ENCODE results near the gene CFAP46.

The CFAP46 gene

DNA sequence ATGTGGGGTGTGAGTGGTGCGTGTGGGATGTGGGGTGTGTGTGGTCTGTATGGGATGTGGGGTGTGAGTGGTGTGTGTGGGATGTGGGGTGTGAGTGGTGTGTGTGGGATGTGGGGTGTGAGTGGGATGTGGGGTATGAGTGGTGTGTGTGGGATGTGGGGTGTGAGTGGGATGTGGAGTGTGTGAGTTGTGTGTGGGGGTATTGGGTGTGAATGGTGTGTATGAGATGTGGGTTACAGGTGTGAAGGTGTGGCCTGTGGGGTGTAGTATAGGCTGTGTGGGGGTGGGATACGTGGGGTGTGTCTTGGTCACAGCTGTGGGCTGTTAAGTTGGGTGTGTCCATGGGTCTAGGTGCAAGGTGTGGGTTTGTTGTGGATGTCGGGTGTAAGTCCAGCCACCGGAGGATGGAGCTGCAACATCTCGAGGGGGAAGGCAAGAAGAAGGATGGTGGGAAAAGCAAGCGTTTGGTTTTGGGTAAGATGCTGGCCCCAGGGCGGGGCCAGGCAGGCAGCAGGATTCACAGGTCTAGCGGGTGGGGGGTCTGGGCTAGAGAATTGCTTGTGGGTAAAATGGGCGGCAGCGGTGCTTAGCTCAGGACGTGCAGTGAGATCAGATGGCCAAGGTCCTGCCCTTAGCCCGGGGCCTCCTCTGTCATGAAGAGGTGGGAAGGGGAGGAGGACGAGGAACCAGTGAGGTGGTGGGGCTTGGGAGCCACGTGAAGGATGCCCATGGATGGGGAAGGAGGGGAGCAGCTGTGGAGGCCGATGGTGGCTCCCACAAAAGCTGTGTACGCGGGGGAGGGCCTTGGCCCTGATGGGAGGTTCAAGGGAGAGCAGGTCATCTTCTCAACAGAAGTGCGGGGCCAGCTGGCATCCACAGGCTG is 60.1 kb downstream of the CFAP46 start:
- in situ Hi-C loops (cut with MboI; ENCODE audit: low sequenced_read_pairs), result no loop called here

DNA sequence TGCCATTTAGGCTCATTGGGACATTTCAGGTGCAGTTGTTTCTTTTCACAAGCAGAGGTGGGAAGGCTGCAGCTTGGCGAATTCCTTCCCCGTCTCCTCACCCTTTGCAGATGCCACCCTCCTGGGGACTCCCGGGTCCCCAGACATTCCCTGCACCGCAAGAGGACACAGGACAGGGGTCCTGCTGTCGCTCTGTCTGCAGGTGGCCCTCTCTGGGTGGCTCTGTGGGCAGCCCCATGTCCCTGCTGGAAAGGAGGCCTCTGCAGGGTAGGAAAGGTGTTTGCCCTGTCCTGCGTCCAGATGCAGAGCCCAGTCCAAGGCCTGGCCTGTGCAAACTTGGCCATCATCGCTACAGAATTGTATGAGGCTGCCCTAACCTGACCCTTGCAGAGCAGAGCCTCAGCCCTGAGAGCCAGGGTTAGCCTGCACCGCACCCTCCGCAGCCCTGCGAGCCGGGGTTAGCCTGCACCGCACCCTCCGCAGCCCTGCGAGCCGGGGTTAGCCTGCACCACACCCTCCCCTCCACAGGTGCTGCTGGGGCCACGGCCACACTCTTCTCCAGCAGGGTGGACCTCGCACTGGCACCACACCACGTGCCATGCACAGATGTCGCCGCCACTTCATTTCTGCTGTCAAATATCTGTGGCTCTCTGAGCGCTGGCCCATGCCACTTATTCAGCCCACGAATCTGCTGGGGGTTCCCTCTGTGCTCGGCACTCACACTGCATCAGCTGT is 61.0 kb downstream of the CFAP46 start:
- in situ Hi-C loops (cut with MboI; ENCODE audit: low sequenced_read_pairs), result no loop called here

DNA sequence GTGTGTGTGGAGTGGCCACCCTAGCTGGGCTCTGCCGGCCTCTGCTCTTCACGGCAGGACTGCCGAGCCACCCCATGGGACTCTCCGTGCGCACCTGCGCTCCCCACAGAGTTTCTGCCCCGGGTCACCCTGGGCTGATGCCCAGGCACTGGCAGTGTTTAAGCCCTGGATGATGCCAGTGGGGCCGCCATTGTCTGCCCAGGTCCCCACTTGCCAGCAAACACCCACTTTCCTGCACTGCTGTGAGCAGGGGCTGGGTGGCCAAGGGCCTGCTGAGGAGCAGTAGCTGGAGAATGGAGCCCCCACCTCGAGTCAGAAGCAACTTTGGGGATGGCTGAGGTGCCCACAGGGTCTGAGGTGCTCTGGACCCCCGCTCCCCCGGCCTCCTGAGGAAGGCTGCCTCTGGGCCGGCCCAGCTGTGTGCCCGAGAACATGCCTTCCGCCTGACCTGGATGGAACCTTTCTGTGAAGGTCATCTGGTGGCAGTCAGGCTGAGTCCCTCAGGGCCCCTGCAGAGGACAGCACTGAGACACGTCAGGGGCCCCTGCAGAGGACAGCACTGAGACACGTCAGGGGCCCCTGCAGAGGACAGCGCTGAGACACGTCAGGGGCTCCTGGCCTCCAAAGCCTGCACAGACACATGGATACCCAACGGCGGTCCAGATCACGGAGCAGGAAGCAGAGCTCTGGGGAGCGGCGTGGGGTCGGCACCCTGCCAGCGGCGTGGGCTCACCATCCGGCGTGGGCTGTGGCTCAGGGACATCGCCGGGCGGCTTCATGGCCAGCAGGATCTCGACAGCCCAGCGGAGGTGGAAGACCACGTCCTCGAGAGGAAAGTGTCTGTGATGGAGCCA is 62.0 kb downstream of the CFAP46 start:
- in situ Hi-C loops (cut with MboI; ENCODE audit: low sequenced_read_pairs), result no loop called here

- in situ Hi-C loops (cut with MboI; ENCODE audit: low sequenced_read_pairs), result no loop called here
These were observed 62.8 kb downstream of the CFAP46 start for GRCh38 chr10:132879408-132880127.

GRCh38 chr10:132878730-132879407 is 63.5 kb downstream of the CFAP46 start:
- in situ Hi-C loops (cut with MboI; ENCODE audit: low sequenced_read_pairs), result no loop called here

- in situ Hi-C loops (cut with MboI; ENCODE audit: low sequenced_read_pairs), result no loop called here
These were observed 64.2 kb downstream of the CFAP46 start for GRCh38 chr10:132878091-132878729.

- in situ Hi-C loops (cut with MboI; ENCODE audit: low sequenced_read_pairs), result no loop called here
These were observed 64.9 kb downstream of the CFAP46 start for GRCh38 chr10:132877473-132877872.

GRCh38 chr10:132876993-132877431 is 65.4 kb downstream of the CFAP46 start:
- in situ Hi-C loops (cut with MboI; ENCODE audit: low sequenced_read_pairs), result no loop called here

DNA sequence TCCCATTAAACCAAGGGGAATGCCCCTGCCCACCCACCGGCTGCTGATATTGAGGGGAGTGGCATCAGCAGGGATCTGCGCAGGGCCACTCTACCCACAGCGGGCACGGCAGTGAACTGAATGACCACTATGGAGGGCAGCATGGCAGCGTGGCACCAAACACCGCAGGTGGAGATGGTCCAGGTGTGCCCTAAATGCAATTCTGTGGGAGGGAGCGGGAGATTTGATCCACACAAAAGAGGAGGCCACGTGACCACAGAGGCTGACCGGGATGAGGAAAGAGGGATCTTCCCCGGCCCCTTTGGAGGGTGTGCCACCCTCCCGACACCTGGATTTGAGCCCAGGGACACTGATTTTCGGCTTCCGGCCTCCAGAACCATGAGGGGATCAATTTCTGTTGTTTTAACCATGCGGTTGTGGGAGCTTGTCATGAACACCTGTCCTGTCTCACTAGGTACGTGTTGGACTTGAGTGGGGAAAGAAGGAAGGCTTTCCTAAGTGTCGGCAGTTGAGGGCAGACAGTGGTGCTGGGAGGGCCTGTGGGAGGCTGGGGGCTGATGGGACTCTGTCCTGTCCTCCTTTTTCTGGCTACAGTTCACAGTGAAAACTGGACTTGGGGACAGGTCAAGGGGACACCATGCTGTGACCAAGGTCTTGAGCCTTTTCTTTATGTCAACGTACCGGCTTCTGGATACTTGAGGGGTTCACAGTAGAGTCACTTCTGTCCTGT is 66.1 kb downstream of the CFAP46 start:
- in situ Hi-C loops (cut with MboI; ENCODE audit: low sequenced_read_pairs), result no loop called here

DNA sequence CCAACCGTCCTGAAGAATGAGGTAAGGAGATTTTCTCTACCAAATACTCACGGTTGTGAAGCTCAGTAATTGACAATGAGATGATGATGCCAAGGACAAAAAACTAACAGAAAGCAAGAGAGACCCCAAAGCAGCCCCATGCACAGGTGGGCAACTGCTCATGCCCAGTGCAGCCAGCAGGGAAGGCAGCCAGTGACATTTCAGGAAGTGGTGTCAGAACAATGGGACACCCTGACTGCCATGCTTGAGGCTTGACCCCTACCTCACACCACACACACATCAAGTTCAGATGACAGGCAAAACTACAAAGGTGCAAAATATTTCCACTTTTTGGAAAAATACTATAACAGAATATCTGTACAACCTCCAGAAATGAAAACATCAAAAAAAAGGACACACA is 66.9 kb downstream of the CFAP46 start:
- in situ Hi-C loops (cut with MboI; ENCODE audit: low sequenced_read_pairs), result no loop called here

DNA sequence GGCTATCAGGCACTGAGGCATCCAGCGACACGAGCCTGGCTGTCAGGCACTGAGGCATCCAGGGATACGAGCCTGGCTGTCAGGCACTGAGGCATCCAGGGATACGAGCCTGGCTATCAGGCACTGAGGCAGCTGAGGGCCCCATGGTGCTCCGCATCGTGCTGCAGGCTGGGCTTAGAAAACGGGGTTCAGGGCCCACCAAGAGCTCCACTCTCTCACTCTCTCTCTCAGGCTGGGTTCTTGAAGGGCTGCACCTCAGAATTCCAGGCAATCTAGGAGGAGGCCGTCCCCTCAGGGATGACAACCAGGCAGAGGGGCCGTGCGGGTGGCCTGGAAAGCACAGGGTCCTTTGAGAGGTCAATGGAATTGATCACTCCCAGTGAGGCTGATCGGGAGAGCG is 69.0 kb downstream of the CFAP46 start:
- in situ Hi-C loops (cut with MboI; ENCODE audit: low sequenced_read_pairs), result no loop called here

- in situ Hi-C loops (cut with MboI; ENCODE audit: low sequenced_read_pairs), result no loop called here
These were observed 69.7 kb downstream of the CFAP46 start for GRCh38 chr10:132872658-132873057.

DNA sequence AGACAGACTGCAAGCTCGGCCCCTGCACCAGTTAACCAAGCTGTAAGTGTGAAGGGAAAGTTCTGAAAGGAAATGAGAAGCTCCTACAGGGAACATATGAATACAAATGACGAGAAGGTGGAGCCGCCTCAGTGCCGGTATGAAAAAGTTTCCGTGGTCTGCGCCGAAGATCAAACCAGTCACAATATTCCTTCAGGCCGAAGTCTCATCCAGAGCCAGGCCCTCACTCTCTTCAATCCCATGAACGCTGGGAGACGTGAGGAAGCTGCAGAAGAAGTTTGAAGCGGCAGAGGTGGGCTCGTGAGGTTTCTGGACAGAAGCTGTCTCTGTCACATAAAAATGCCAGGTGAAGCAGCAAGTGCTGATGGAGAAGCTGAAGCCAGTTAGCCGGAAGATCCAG is 71.9 kb downstream of the CFAP46 start:
- in situ Hi-C loops (cut with MboI; ENCODE audit: low sequenced_read_pairs), result no loop called here

- in situ Hi-C loops (cut with MboI; ENCODE audit: low sequenced_read_pairs), result no loop called here
These were observed 72.7 kb downstream of the CFAP46 start for GRCh38 chr10:132869621-132870020.

GRCh38 chr10:132868995-132869394 is 73.4 kb downstream of the CFAP46 start:
- in situ Hi-C loops (cut with MboI; ENCODE audit: low sequenced_read_pairs), result no loop called here

DNA sequence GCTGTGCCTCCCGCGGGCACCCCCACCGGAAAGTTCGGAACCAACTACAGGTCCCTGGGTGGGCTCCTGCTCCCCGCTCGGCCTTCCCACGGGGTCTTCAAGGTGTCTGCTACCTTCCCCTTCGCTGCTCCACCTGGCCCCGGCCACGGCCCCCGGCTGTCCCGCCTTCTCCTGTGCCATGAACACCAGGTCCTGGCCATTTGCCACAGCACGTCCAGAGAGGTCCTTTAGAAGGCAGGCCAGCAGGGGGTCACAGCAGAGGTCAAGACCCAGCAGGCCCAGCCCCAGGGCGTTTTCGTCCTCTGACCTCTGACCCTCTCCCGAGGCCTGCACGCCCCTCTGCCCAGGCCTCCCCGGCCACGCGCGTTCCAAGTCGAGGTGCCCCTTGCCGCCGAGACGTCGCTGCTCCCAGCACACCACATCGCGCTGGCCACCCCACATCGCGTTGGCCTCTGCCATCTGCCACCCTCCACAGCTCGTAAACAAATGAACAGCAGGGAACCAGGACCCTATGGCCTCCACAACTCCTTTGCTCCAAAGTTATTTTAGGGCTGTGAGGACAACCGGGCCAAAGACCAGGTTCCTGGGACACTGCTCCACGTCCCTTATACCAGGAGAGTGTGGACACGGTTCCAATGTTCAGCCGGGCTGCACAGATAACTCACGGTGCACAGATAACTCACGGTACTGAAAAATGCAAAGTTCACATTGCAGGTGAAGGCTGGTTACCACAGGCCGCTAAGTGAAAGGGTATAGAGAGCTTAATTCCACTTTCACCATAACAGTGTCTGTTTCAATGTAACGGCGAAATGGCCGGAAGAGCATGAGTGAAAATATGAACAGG is 74.3 kb downstream of the CFAP46 start:
- in situ Hi-C loops (cut with MboI; ENCODE audit: low sequenced_read_pairs), result no loop called here

DNA sequence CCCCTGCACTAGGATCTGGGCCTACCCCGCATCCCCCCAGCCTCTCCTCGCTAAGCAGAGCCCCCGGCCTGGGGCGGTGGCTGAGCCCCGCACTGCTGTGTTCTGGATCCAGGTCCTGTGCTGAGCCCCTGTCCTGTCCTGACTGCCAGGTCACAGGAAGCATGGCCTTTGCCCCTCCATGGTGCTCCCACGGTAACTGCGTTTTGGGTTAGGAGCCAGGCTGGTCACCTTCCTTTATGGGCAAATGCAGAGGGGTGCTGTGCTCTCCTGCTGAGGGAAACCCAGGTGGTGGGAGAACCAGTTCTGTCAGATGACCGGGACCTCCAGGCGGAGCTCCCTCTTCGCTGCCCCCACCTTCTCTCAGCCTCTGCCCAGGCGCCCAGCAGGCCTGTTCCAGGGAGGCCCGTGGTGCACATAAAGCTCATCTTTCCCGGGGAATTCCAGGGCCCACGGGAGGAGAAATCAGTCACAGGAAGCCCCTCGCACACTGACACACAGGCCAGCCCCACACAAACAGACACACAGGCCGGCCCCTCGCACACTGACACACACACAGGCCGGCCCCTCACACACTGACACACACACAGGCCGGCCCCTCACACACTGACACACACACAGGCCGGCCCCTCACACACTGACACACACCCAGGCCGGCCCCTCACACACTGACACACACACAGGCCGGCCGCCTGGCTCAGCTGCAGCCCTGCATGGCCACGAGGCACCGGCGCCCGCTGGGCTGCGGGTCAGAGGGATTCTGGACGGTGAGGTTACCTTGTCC is 75.6 kb downstream of the CFAP46 start:
- in situ Hi-C loops (cut with MboI; ENCODE audit: low sequenced_read_pairs), result no loop called here
